GM12873 (cell line): ENCODE results near the gene GPER1.

Source experiments
- CTCF ChIP-seq: IDR thresholded peaks from 2 replicates; pipeline ENCODE4 v1.5.1; 2012; ENCODE audit warnings: low read depth, mild to moderate bottlenecking, moderate library complexity, low read length, control low read depth; ENCODE audit not compliant: insufficient read depth; ENCODE audit errors: missing control alignments

The GPER1 gene

DNA sequence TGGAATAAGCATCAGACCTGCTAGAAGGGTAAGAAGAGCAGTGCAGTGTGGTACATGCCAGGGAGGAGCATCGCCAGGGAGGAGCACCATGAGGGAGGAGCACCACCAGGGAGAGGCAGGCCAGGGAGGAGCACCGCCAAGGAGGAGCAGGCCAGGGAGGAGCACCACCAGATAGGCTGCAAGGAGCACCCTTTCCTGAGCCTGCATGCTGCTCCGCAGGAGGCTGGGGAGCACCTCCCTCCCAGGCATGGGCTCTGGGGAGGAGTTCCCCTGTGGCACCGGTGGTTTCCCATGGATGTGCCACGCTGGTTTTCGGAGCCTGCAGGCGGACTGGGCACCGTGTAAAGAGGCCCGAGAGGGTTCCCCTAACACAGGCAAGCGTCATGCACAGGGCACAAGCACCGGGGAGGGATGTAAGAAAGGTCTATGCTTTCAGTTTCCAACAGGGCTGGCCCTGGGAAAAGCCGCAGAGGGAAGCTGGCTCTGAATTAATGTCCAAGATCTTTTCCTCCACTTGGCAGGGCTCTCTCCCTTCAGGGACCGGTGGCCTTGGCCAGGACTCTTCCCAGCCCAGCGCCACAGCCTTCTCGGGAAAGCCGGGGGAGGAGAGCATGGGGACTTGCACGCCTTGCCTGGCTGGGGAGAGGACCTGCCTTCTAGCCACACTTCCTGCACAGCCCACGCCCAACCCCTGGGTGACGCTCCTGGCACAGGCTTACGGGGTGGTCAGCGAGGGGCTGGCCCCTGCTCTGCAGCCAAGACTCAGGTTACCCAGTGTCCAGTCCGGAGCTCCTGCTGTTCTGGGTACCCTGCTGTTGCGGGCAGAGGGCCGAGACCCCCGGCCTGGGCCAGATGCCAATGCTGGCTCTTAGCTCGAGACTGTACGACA is 11.5 kb upstream of the GPER1 start:
- TF ChIP-seq CTCF: no peak

DNA sequence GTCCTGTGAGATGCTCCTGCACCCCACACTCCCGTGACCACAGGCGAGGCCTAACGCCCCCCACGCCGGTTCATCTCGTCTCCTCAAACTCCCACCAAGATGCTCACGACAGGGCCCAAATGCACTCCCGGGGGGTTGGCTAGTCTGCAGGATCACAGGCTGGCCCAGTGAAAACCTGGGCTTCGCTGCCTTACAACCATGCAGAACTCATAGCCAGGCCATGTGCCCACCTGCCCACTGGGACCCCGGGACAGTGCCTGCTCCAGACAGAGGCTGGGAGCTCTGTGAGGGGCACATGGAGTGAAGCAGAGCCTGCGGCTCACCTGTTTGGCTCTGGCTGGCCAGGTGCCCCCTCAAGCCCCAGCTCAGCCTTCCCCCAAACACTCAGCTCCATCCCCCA is 9.4 kb upstream of the GPER1 start:
- TF ChIP-seq CTCF: no peak

DNA sequence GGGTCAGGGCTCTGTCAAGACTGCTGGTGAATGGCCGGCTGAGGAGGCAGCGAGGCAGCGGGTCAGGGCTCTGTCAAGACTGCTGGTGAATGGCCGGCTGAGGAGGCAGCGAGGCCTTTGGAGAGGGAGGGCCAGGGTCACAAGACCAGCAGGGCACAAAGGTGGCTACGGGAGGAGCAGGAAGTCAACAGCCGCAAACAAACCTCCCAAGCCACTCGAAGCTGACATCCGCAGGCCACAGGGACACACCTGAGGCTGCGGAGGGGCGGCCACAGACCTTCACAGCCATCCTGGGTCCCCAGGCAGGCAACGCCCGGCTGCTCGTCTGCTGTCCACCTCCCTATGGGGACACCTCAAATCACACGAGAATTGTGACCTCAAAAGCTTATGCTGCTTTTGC is 8.9 kb upstream of the GPER1 start:
- TF ChIP-seq CTCF: no peak

DNA sequence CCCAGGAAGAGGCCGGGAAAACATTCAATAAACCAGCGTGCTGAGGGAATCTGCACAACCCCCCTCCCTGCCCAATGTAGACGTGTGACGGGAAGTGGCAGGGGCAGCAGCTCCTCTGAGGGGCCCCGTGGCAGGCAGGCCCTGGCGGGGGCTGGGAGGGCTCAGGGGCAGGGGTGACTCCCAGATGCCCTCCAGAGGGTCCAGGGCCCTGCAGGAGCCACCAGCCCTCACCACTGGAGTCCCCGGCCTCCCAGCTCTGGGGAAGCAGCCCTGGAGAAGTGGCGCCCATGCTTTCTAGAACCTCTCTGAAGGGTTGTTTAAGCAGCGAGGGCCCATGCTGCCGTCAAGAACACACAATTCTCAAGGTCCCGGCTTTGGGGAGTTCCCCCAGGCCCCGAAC is 8.4 kb upstream of the GPER1 start:
- no peak for TF ChIP-seq CTCF

GRCh38 chr7:1080252-1080920 is 7.5 kb upstream of the GPER1 start:
- TF ChIP-seq CTCF: no peak

- TF ChIP-seq CTCF: no peak
Measured at GRCh38 chr7:1080921-1081255, 7.0 kb upstream of the GPER1 start.

- TF ChIP-seq CTCF: no peak
Measured at GRCh38 chr7:1081336-1081735, 6.6 kb upstream of the GPER1 start.
